Left lung (tissue), 10 donors: ENCODE results near the gene CRYGC. TPM values are rescaled to one million over a fixed set of nuclear protein-coding genes. Genes with fewer than 3 reads are reported as not detected.
A peak's percentile ranks its signal among the peaks of the same experiment; 100 is the strongest.
"Not testable (repeated sequence)": the region's sequence is repeated elsewhere in the genome, so short reads cannot be mapped to it uniquely, and the experiment has no call there.

ENCODE experiments used
- ATAC-seq: fragments of 200-7000 bp; cut with Tn5 transposase; one replicate; pipeline ENCODE4 v1.9.1; 2020; ENCODE audit warnings: moderate library complexity
- DNase-seq, 4 donors: peaks; one replicate each; pipeline ENCODE4 v3.0.0-alpha.2; 2013 to 2020
- H3K27ac ChIP-seq, 2 donors: fragments of 200-600 bp; sonication (generic) in 1 of 2; one replicate each; pipeline versions ENCODE4 v1.5.0 to v1.8.0; 2020 to 2021
- H3K27me3 ChIP-seq, 2 donors: fragments of 200-600 bp; sonication (generic) in 1 of 2; one replicate each; pipeline versions ENCODE4 v1.5.0 to v1.8.0; 2020 to 2021
- H3K36me3 ChIP-seq, 2 donors: fragments of 200-600 bp; sonication (generic) in 1 of 2; one replicate each; pipeline versions ENCODE4 v1.5.0 to v1.8.0; 2020 to 2021
- H3K4me1 ChIP-seq, 2 donors: fragments of 200-600 bp; one replicate each; pipeline ENCODE4 v1.8.0; 2021
- H3K4me3 ChIP-seq, 2 donors: fragments of 200-600 bp; sonication (generic) in 1 of 2; one replicate each; pipeline versions ENCODE4 v1.5.0 to v1.8.0; 2020 to 2021; ENCODE audit warnings: mild to moderate bottlenecking in 1 of 2
- H3K9me3 ChIP-seq, 2 donors: fragments of 200-600 bp; sonication (generic) in 1 of 2; one replicate each; pipeline versions ENCODE4 v1.5.0 to v1.8.0; 2020 to 2021
- intact Hi-C, 2 donors: fragments of 100-400 bp; cut with DNase I; formaldehyde crosslinking; loops; one replicate each; pipeline versions ENCODE4 v1.11.2 to v1.14.2; 2022
- polyA plus RNA-seq, 6 donors: library from polyadenylated mRNA; unstranded; fragments of 120-200 nt; gene quantifications; one replicate each; pipeline ENCODE4 v1.2.1, GENCODE V29; 2013; ENCODE audit not compliant: insufficient read length in 6 of 6
- total RNA-seq, 2 donors: library from RNA; stranded (reverse); fragmentation: NEBNext Ultra II Directional; extraction: Animal tissue kit (Norgen Biotek cat#: 25700); gene quantifications; one replicate each; pipeline ENCODE4 v1.2.1, GENCODE V29; 2021
- TF ChIP-seq, protein P1 (sequence below), 2 donors: fragments of 200-600 bp; sonication (generic) in 1 of 2; IDR thresholded peaks; one replicate each; pipeline versions ENCODE4 v1.5.0 to v1.8.0; 2021; ENCODE audit warnings: antibody characterized with exemption in 2 of 2
- donor health status: DM: no; HTN: yes; CAD: no.
- donor health status: DM: no; HTN: no; CAD: no.

Gene CRYGC
- total and polyA plus RNA-seq, 8 donors = not detected

DNA sequence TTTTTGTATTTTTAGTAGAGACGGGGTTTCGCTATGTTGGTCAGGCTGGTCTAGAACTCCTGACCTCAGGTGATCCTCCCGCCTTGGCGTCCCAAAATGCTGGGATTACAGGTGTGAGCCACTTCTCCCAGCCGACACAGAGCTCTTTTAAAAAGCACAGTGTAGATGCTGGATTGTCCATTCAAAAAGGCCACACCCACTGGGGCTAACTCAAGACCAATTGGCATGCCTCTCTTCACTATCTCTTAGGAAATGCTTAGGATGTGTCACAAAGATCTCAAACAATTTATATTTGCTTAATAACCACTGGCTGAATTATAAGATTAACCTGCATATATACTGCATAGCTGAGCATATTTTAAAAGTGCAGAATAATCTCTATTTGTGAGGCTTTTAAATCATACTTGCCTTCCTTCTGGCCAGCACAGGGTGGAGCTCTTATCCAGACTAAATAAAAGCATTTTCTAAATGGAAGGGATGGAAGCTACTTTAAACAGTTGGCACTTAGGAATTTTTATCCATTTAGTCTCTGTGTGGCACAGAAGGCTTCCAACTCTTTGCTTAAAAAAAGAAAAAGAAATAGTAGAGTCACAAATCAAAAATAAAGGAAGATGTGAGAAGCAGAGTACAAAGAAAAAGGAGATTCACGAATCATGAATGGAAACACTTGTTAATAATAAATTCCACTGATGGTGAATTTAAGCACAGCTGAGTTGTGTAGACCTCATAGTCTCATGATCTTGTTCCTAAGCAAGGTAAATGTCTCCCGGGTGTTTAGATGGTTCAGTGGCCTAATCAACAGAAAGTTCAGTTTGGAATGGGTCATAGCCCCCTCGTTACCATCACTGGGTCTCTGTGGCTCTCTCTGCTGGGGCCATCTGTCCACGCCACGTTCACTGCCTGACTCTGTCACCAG, 27.7 kb downstream of the CRYGC start:
- H3K9me3 ChIP-seq = no peaks in the 10 kb centered on the region
- H3K27me3 ChIP-seq = no peaks in the 10 kb centered on the region
- no peak overlapping the region for H3K27ac ChIP-seq
- intact Hi-C loops = no loop called here
- DNase-seq (peak in 1 of 4 donors; percentile 19), ATAC-seq (peak; percentile 60)
- H3K4me3 ChIP-seq = no peak overlapping the region
- H3K4me1 ChIP-seq = no peaks in the 10 kb centered on the region
- TF ChIP-seq, protein P1, sequence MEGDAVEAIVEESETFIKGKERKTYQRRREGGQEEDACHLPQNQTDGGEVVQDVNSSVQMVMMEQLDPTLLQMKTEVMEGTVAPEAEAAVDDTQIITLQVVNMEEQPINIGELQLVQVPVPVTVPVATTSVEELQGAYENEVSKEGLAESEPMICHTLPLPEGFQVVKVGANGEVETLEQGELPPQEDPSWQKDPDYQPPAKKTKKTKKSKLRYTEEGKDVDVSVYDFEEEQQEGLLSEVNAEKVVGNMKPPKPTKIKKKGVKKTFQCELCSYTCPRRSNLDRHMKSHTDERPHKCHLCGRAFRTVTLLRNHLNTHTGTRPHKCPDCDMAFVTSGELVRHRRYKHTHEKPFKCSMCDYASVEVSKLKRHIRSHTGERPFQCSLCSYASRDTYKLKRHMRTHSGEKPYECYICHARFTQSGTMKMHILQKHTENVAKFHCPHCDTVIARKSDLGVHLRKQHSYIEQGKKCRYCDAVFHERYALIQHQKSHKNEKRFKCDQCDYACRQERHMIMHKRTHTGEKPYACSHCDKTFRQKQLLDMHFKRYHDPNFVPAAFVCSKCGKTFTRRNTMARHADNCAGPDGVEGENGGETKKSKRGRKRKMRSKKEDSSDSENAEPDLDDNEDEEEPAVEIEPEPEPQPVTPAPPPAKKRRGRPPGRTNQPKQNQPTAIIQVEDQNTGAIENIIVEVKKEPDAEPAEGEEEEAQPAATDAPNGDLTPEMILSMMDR (IDR thresholded peaks at IDR 0.05) = no peak
- no peaks in the 10 kb centered on the region for H3K36me3 ChIP-seq

DNA sequence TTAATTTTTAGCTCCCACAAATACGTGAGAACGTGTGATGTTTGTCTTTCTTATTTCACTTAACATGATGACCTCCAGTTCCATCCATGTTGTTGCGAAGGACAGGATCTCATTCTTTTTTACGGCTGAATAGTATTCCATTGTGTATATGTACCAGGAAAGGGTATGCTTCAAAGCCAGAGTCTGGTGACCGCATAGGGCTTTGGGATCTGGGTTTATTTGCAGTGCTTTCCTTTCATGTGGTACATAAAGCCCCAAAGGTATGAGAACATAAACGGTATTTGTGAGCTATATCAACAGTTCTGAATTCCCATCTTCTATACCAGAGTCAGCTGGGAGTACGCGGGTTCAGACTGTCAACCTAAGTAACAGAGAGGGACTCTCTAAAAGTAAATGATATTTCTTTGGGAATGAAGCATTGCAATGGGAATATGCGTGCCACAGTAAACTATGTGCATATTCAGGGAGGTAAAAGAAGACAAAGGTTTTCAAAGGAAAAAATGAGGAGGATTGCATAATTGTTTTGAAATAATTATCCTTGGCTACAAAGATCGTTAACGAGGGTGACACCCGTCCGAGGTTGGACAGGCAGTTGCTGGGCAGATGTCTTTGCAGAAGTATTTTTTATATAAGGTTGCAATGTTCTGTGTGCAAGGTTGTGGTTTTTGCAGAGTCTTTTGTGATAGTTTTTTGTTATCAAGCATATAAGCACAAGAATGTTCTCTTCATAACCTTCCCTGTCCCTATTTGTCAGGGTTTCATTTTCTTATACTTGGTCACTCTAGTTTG, 29.8 kb downstream of the CRYGC start:
- Histone ChIP-seq H3K27me3 (no peaks in the 10 kb centered on the region), H3K4me1 (no peaks in the 10 kb centered on the region), H3K27ac (no peak overlapping the region), H3K4me3 (no peak overlapping the region), H3K9me3 (no peaks in the 10 kb centered on the region), H3K36me3 (no peaks in the 10 kb centered on the region)
- ATAC-seq (no peak), DNase-seq (no peak)
- intact Hi-C loops = no loop called here
- TF ChIP-seq, protein P1 (IDR thresholded peaks at IDR 0.05) = no peak

DNA sequence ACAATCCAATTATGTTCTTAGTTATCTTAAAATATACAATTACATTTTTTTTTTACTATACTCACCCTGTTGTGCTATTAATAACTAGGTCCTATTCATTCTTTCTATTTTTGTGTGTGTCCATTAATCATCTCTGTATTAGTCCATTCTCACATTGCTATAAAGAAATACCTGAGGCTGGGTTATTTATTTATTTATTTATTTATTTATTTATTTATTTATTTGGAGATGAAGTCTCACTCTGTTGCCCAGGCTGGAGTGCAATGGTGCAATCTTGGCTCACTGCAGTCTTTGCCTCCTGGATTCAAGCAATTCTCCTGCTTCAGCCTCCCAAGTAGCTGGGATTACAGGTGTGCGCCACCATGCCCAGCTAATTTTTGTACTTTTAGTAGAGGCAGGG, 30.9 kb downstream of the CRYGC start:
- H3K36me3 ChIP-seq, intact Hi-C loops, H3K9me3 ChIP-seq, DNase-seq, H3K4me1 ChIP-seq, ATAC-seq, H3K4me3 ChIP-seq, H3K27ac ChIP-seq, H3K27me3 ChIP-seq: not testable (repeated sequence)

DNA sequence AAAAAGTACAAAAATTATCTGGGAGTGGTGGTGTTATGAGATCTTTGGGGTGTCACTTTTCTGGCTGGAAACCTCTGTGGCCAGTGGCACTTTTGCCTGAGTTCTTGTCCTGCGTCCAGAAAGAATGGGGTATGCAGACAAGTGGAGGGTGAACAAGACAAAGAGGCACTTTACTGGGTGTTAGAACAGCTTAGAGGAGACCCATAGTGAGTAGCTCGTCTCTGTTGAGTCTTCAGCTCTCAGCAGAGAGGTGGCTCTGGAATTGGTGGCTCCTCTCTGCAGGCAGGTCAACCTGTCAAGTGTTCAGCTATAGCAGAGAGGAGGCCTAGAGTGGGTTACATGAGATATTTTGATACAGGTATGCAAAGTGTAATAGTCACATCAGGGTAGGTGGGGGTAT, 31.4 kb downstream of the CRYGC start:
- DNase-seq = no peak
- H3K27me3 ChIP-seq = no peaks in the 10 kb centered on the region
- H3K9me3 ChIP-seq = no peaks in the 10 kb centered on the region
- no peak for ATAC-seq
- no peak overlapping the region for H3K4me3 ChIP-seq
- H3K4me1 ChIP-seq = no peaks in the 10 kb centered on the region
- intact Hi-C loops = no loop called here
- no peaks in the 10 kb centered on the region for H3K36me3 ChIP-seq
- TF ChIP-seq, protein P1 (IDR thresholded peaks at IDR 0.05) = no peak
- no peak overlapping the region for H3K27ac ChIP-seq

DNA sequence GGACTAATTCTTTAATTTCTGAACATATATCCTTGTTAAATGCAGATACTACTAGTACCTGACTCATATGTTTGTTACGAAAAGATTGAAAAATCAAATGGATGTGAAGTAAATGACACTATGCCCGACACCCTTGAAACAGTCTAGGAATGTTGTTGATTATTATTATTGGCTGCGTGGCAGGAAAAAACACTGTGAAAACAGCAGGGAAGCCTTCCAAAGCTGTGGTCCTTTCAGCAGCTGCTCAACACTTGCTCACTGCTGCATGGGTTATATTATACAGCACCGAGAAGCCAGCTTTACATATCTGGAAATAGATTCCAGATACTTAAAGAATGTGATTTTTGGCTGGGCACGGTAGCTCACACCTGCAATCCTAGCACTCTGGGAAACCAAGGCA, 31.8 kb downstream of the CRYGC start:
- Histone ChIP-seq H3K27ac (no peak overlapping the region), H3K4me1 (no peaks in the 10 kb centered on the region), H3K27me3 (no peaks in the 10 kb centered on the region), H3K4me3 (no peak overlapping the region), H3K36me3 (no peaks in the 10 kb centered on the region), H3K9me3 (no peaks in the 10 kb centered on the region)
- no peak for ATAC-seq
- TF ChIP-seq, protein P1 (IDR thresholded peaks at IDR 0.05) = no peak
- no peak for DNase-seq
- intact Hi-C loops = no loop called here
